Measurements from ENCODE around the gene CACNA2D2. TPM values are rescaled to one million over a fixed set of nuclear protein-coding genes. Genes with fewer than 3 reads are reported as not detected.
A peak's percentile ranks its signal among the peaks of the same experiment; 100 is the strongest.

Gene CACNA2D2
- total RNA-seq, 2 donors from 2014 or later, result 5.6 to 9.1 TPM

DNA sequence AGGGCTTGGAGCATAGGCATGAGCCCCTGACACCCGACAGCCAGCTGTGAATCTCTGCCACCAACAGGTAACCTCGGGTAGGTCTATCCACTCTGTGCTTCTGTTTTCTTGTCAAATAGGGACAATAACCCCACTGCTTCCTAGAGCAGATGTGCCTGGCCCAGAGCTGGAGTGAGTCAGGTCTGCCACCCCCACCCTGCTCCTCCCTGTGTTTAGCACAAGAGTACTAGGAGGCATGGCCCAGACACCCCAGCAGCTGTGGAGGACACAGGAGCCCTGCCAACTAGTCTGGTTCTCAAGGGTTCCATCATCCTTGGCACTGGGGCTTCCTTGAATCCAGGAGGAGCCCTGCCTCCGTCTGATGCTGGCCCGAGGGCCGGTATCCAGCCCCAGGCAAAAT lies 110.4 kb downstream of the CACNA2D2 start:
- Histone ChIP-seq H3K27me3 (replicated peaks; ENCODE audit: insufficient read depth) (no peaks in the 10 kb centered on the region), H3K9me3 (no peaks in the 10 kb centered on the region), H3K4me1 (replicated peaks) (no peaks in the 10 kb centered on the region), H3K4me3 (no peak overlapping the region), H3K27ac (no peak overlapping the region), H3K36me3 (no peaks in the 10 kb centered on the region)
- no peak for DNase-seq (ENCODE audit: low spot score)
- intact Hi-C loops (cut with DNase I), result no loop called here
- WGBS, result 82% methylated on average over 5 of the region's 5 CpGs
- no peak for TF ChIP-seq CTCF (IDR thresholded peaks at IDR 0.05)
- no peak for TF ChIP-seq POLR2A (IDR thresholded peaks at IDR 0.05)
- TF ChIP-seq POLR2AphosphoS5 (IDR thresholded peaks at IDR 0.05), result no peak

DNA sequence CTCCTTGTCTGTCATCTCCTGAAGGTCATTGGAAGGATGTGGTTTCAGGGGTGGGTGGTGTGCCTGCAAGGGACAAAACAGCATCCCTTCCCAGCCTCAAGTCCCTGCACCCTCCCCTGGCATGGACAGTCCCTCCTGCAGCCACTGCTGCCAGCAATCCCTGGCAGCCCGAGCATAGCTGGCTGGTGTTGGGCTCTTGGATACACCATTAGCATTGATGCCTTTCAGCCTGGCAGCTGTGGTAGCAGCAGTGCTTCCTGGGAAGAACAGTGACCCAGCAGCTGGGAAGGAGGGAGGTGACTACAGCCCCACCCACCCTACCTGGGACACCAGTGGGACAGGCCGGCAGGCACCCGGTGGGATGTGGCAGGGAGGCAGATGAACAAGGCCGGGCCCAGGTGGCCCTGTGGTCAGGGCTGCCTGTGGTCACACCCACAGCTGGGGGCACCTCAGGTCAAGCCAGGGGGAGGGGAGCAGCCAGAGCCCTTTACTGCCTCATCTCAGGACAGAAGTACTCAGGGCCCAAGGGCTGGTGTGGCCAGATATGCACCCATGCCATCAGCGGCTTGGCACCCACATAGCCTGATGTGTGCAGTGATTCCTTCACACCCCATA lies 111.2 kb downstream of the CACNA2D2 start:
- DNase-seq (ENCODE audit: low spot score), result no peak
- 57% methylated on average over 5 of the region's 5 CpGs for WGBS
- no peaks in the 10 kb centered on the region for H3K27me3 ChIP-seq (replicated peaks; ENCODE audit: insufficient read depth)
- H3K36me3 ChIP-seq, result no peaks in the 10 kb centered on the region
- intact Hi-C loops (cut with DNase I), result no loop called here
- H3K27ac ChIP-seq, result no peak overlapping the region
- H3K4me1 ChIP-seq (replicated peaks), result no peaks in the 10 kb centered on the region
- H3K4me3 ChIP-seq, result no peak overlapping the region
- H3K9me3 ChIP-seq, result no peaks in the 10 kb centered on the region
- no peak for TF ChIP-seq CTCF (IDR thresholded peaks at IDR 0.05)
- TF ChIP-seq POLR2AphosphoS5 (IDR thresholded peaks at IDR 0.05), result no peak
- no peak for TF ChIP-seq POLR2A (IDR thresholded peaks at IDR 0.05)

DNA sequence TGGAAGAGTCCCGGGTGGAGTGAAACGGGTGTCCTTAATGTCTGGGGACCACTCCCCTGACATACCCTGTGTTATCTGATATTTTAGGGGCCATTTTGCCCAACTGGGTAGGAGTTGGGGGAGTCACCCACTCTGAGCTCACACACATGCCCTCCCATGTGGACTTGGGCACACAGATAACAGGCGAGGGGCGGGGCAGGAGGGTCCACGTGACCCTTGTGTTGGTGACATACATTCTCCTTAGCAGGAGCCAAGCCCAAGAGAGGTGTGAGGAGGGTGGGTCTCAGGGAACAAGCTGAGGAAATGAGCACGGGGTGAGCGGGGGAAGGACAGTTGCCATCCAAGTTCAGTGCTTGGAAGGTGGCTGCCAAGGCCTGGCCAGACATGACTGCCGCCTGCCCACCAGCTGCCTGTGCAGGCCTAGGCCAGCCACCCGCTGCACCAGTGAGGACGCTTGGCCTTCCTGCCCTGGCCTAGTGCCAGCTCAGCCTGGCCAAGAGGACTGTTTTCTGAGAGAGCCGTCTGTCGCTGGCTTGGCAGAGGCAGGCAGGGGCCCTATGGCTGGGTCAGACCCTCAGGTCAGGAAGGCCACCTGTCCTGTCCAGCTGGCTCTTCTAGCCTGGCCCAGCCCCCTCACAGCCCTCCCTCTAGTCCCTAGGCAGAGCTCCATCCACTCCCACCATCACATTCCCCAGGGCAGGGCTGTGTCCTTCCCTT lies 112.8 kb downstream of the CACNA2D2 start:
- H3K4me3 ChIP-seq, result no peak overlapping the region
- H3K36me3 ChIP-seq, result no peaks in the 10 kb centered on the region
- H3K4me1 ChIP-seq (replicated peaks), result no peaks in the 10 kb centered on the region
- H3K9me3 ChIP-seq, result no peaks in the 10 kb centered on the region
- intact Hi-C loops (cut with DNase I), result no loop called here
- H3K27me3 ChIP-seq (replicated peaks; ENCODE audit: insufficient read depth), result no peaks in the 10 kb centered on the region
- TF ChIP-seq POLR2AphosphoS5 (IDR thresholded peaks at IDR 0.05), result peak; percentile 24
- no peak for TF ChIP-seq CTCF (IDR thresholded peaks at IDR 0.05)
- TF ChIP-seq POLR2A (IDR thresholded peaks at IDR 0.05), result no peak
- 52% methylated on average over 12 of the region's 12 CpGs for WGBS
- H3K27ac ChIP-seq, result no peak overlapping the region
- DNase-seq (ENCODE audit: low spot score), result peak; percentile 44

DNA sequence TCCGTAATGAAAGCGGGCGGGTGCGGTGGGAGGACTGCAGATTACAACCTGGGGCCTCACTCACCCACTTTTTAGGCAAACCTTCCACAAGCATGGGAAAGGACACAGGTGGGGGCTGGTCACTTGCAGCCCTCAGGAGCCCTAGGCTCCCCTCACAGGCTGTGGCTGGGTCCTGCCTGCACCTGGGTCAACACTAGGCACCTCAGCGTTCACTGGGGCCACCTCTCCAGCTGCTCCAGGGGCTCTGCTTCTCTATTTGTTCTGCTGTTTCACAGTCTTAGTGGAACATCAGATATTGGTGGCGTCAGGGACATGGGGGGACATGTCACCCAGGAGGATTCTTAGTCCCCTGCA lies 114.0 kb downstream of the CACNA2D2 start:
- DNase-seq (ENCODE audit: low spot score), result no peak
- 93% methylated on average over 6 of the region's 6 CpGs for WGBS
- no peaks in the 10 kb centered on the region for H3K27me3 ChIP-seq (replicated peaks; ENCODE audit: insufficient read depth)

More for the DNA sequence above, 114.0 kb downstream of the CACNA2D2 start:
- Histone ChIP-seq H3K27ac (no peak overlapping the region), H3K9me3 (no peaks in the 10 kb centered on the region), H3K4me3 (no peak overlapping the region), H3K4me1 (replicated peaks) (no peaks in the 10 kb centered on the region), H3K36me3 (no peaks in the 10 kb centered on the region)
- intact Hi-C loops (cut with DNase I), result no loop called here
- TF ChIP-seq CTCF (IDR thresholded peaks at IDR 0.05), result no peak
- TF ChIP-seq POLR2AphosphoS5 (IDR thresholded peaks at IDR 0.05), result no peak
- no peak for TF ChIP-seq POLR2A (IDR thresholded peaks at IDR 0.05)

All from prostate gland (tissue), 2 donors.